ENCODE measurements around the gene PSMC5.

Gene PSMC5

GRCh38 chr17:63822537-63822936, 4.7 kb upstream of the PSMC5 start:
- Histone ChIP-seq H3K9me3 (ENCODE audit: control insufficient read depth, low read depth, low read length) (no peaks in the 10 kb centered on the region), H3K4me3 (ENCODE audit: low read length) (no peak overlapping the region), H3K4me1 (ENCODE audit: control insufficient read depth, low read depth, low read length) (no peaks in the 10 kb centered on the region), H3K9ac (ENCODE audit: low read length) (no peak overlapping the region), H3K27ac (ENCODE audit: low read length) (no peak overlapping the region), H3K36me3 (ENCODE audit: control insufficient read depth, low read depth, low read length) (peaks cover 82% of the 10 kb centered on the region), H3K27me3 (ENCODE audit: control insufficient read depth, insufficient read depth, low read length) (no peaks in the 10 kb centered on the region)

GRCh38 chr17:63823659-63824331, 3.4 kb upstream of the PSMC5 start:
- no peaks in the 10 kb centered on the region for H3K27me3 ChIP-seq (ENCODE audit: control insufficient read depth, insufficient read depth, low read length)
- peaks cover 4% of the 10 kb centered on the region for H3K4me1 ChIP-seq (ENCODE audit: control insufficient read depth, low read depth, low read length)
- no peak overlapping the region for H3K4me3 ChIP-seq (ENCODE audit: low read length)
- H3K9me3 ChIP-seq (ENCODE audit: control insufficient read depth, low read depth, low read length), result no peaks in the 10 kb centered on the region
- H3K36me3 ChIP-seq (ENCODE audit: control insufficient read depth, low read depth, low read length), result peaks cover 71% of the 10 kb centered on the region
- H3K27ac ChIP-seq (ENCODE audit: low read length), result no peak overlapping the region
- H3K9ac ChIP-seq (ENCODE audit: low read length), result no peak overlapping the region

GRCh38 chr17:63824362-63824761, 2.9 kb upstream of the PSMC5 start:
- no peaks in the 10 kb centered on the region for H3K27me3 ChIP-seq (ENCODE audit: control insufficient read depth, insufficient read depth, low read length)
- peaks cover 4% of the 10 kb centered on the region for H3K4me1 ChIP-seq (ENCODE audit: control insufficient read depth, low read depth, low read length)
- H3K4me3 ChIP-seq (ENCODE audit: low read length), result no peak overlapping the region
- no peaks in the 10 kb centered on the region for H3K9me3 ChIP-seq (ENCODE audit: control insufficient read depth, low read depth, low read length)
- H3K27ac ChIP-seq (ENCODE audit: low read length), result no peak overlapping the region
- H3K36me3 ChIP-seq (ENCODE audit: control insufficient read depth, low read depth, low read length), result peaks cover 71% of the 10 kb centered on the region
- H3K9ac ChIP-seq (ENCODE audit: low read length), result no peak overlapping the region

GRCh38 chr17:63826468-63827001, 696 bp upstream of the PSMC5 start:
- peaks cover 71% of the 10 kb centered on the region for H3K36me3 ChIP-seq (ENCODE audit: control insufficient read depth, low read depth, low read length)
- H3K9ac ChIP-seq (ENCODE audit: low read length), result peak overlapping the region; percentile 97
- no peaks in the 10 kb centered on the region for H3K9me3 ChIP-seq (ENCODE audit: control insufficient read depth, low read depth, low read length)
- H3K27ac ChIP-seq (ENCODE audit: low read length), result peak overlapping the region; percentile 100
- peaks cover 4% of the 10 kb centered on the region for H3K4me1 ChIP-seq (ENCODE audit: control insufficient read depth, low read depth, low read length)
- H3K4me3 ChIP-seq (ENCODE audit: low read length), result peak overlapping the region; percentile 97
- no peaks in the 10 kb centered on the region for H3K27me3 ChIP-seq (ENCODE audit: control insufficient read depth, insufficient read depth, low read length)

GRCh38 chr17:63827801-63828221, 580 bp downstream of the PSMC5 start:
- no peaks in the 10 kb centered on the region for H3K9me3 ChIP-seq (ENCODE audit: control insufficient read depth, low read depth, low read length)
- peaks cover 4% of the 10 kb centered on the region for H3K4me1 ChIP-seq (ENCODE audit: control insufficient read depth, low read depth, low read length)
- peaks cover 71% of the 10 kb centered on the region for H3K36me3 ChIP-seq (ENCODE audit: control insufficient read depth, low read depth, low read length)
- H3K27ac ChIP-seq (ENCODE audit: low read length), result peak overlapping the region; percentile 100
- H3K9ac ChIP-seq (ENCODE audit: low read length), result peak overlapping the region; percentile 97
- H3K27me3 ChIP-seq (ENCODE audit: control insufficient read depth, insufficient read depth, low read length), result no peaks in the 10 kb centered on the region
- peak overlapping the region; percentile 97 for H3K4me3 ChIP-seq (ENCODE audit: low read length)

GRCh38 chr17:63828936-63829335, 1.7 kb downstream of the PSMC5 start:
- peaks cover 4% of the 10 kb centered on the region for H3K4me1 ChIP-seq (ENCODE audit: control insufficient read depth, low read depth, low read length)
- no peaks in the 10 kb centered on the region for H3K27me3 ChIP-seq (ENCODE audit: control insufficient read depth, insufficient read depth, low read length)
- H3K9me3 ChIP-seq (ENCODE audit: control insufficient read depth, low read depth, low read length), result no peaks in the 10 kb centered on the region
- H3K36me3 ChIP-seq (ENCODE audit: control insufficient read depth, low read depth, low read length), result peaks cover 72% of the 10 kb centered on the region
- peak overlapping the region; percentile 97 for H3K4me3 ChIP-seq (ENCODE audit: low read length)
- no peak overlapping the region for H3K9ac ChIP-seq (ENCODE audit: low read length)
- no peak overlapping the region for H3K27ac ChIP-seq (ENCODE audit: low read length)

GRCh38 chr17:63830278-63830677, 3.0 kb downstream of the PSMC5 start:
- peaks cover 4% of the 10 kb centered on the region for H3K4me1 ChIP-seq (ENCODE audit: control insufficient read depth, low read depth, low read length)
- H3K27ac ChIP-seq (ENCODE audit: low read length), result no peak overlapping the region
- peaks cover 65% of the 10 kb centered on the region for H3K36me3 ChIP-seq (ENCODE audit: control insufficient read depth, low read depth, low read length)
- H3K9ac ChIP-seq (ENCODE audit: low read length), result no peak overlapping the region
- H3K4me3 ChIP-seq (ENCODE audit: low read length), result no peak overlapping the region
- no peaks in the 10 kb centered on the region for H3K9me3 ChIP-seq (ENCODE audit: control insufficient read depth, low read depth, low read length)
- no peaks in the 10 kb centered on the region for H3K27me3 ChIP-seq (ENCODE audit: control insufficient read depth, insufficient read depth, low read length)

- H3K9ac ChIP-seq (ENCODE audit: low read length), result no peak overlapping the region
- peaks cover 4% of the 10 kb centered on the region for H3K4me1 ChIP-seq (ENCODE audit: control insufficient read depth, low read depth, low read length)
- H3K36me3 ChIP-seq (ENCODE audit: control insufficient read depth, low read depth, low read length), result peaks cover 59% of the 10 kb centered on the region
- H3K27me3 ChIP-seq (ENCODE audit: control insufficient read depth, insufficient read depth, low read length), result no peaks in the 10 kb centered on the region
- H3K9me3 ChIP-seq (ENCODE audit: control insufficient read depth, low read depth, low read length), result no peaks in the 10 kb centered on the region
- H3K4me3 ChIP-seq (ENCODE audit: low read length), result no peak overlapping the region
- H3K27ac ChIP-seq (ENCODE audit: low read length), result no peak overlapping the region
Observed at GRCh38 chr17:63830904-63831491, 3.8 kb downstream of the PSMC5 start.

GRCh38 chr17:63831505-63831904, 4.3 kb downstream of the PSMC5 start:
- H3K4me3 ChIP-seq (ENCODE audit: low read length), result no peak overlapping the region
- peaks cover 59% of the 10 kb centered on the region for H3K36me3 ChIP-seq (ENCODE audit: control insufficient read depth, low read depth, low read length)
- no peaks in the 10 kb centered on the region for H3K9me3 ChIP-seq (ENCODE audit: control insufficient read depth, low read depth, low read length)
- peaks cover 4% of the 10 kb centered on the region for H3K4me1 ChIP-seq (ENCODE audit: control insufficient read depth, low read depth, low read length)
- H3K27ac ChIP-seq (ENCODE audit: low read length), result no peak overlapping the region
- H3K9ac ChIP-seq (ENCODE audit: low read length), result no peak overlapping the region
- no peaks in the 10 kb centered on the region for H3K27me3 ChIP-seq (ENCODE audit: control insufficient read depth, insufficient read depth, low read length)

GRCh38 chr17:63832014-63832413, 4.8 kb downstream of the PSMC5 start:
- Histone ChIP-seq H3K36me3 (ENCODE audit: control insufficient read depth, low read depth, low read length) (peaks cover 63% of the 10 kb centered on the region), H3K9ac (ENCODE audit: low read length) (no peak overlapping the region), H3K4me3 (ENCODE audit: low read length) (no peak overlapping the region), H3K27ac (ENCODE audit: low read length) (no peak overlapping the region), H3K9me3 (ENCODE audit: control insufficient read depth, low read depth, low read length) (no peaks in the 10 kb centered on the region), H3K27me3 (ENCODE audit: control insufficient read depth, insufficient read depth, low read length) (no peaks in the 10 kb centered on the region), H3K4me1 (ENCODE audit: control insufficient read depth, low read depth, low read length) (peaks cover 4% of the 10 kb centered on the region)

- Histone ChIP-seq H3K36me3 (ENCODE audit: control insufficient read depth, low read depth, low read length) (peaks cover 63% of the 10 kb centered on the region), H3K27me3 (ENCODE audit: control insufficient read depth, insufficient read depth, low read length) (no peaks in the 10 kb centered on the region), H3K4me1 (ENCODE audit: control insufficient read depth, low read depth, low read length) (peaks cover 4% of the 10 kb centered on the region), H3K4me3 (ENCODE audit: low read length) (no peak overlapping the region), H3K9ac (ENCODE audit: low read length) (no peak overlapping the region), H3K27ac (ENCODE audit: low read length) (no peak overlapping the region), H3K9me3 (ENCODE audit: control insufficient read depth, low read depth, low read length) (no peaks in the 10 kb centered on the region)
Observed at GRCh38 chr17:63832455-63832854, 5.2 kb downstream of the PSMC5 start.

All from iPS-18a (cell line).